ENCODE data around the gene TENT4A.
"Not testable (repeated sequence)": the region's sequence is repeated elsewhere in the genome, so short reads cannot be mapped to it uniquely, and the experiment has no call there.

TENT4A gene

DNA sequence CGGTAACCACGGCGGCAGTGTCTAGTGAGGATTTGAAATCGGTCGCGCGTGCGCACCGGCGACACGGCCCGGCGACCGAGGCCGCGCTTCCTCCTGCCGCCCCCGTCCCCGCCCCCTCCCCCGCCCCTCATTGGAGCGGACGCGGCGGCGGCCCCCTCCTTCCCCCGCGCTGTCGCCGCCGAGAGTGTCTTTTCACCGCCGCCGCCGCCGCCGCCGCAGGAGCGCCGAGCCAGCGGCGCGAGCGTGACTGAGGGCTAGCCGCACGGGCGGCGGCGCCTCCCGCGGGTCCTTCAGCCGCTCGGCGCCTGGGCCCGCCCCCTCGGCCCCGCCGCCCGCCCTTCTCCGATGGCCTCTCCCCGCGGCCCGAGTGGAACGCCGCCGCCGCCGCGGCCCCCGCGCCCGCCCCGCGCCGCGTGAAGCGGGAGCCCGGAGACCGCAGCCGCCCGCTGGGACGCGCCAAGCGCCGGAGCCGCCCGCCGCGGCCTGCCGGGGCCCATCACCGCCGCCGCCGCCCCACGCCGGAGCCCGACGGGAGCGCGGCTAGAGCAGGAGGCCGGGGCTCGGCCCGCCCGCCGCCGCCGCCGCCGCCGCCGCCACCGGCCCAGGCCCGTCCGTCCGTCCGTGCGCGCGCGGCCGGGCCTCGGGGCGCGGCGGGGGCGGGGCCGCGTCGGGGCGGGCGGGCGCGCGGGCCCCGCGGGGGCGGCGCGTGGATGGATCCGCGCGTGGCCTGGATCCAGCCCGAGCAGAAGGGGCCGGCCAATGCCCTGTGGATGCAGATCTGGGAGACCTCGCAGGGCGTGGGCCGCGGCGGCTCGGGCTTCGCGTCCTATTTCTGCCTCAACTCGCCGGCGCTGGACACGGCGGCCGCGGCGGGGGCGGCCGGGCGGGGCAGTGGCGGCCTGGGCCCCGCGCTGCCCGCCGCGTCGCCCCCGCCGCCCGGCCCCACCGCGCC lies at the start of gene TENT4A:
Gene TENT4A, plus strand, starts transcription at position 159 of the 952 bp plus-strand sequence. Its CDS starts 552 bp downstream, at position 711.
- peak; percentile 92 for DNase-seq (ENCODE audit: low spot score)

DNA sequence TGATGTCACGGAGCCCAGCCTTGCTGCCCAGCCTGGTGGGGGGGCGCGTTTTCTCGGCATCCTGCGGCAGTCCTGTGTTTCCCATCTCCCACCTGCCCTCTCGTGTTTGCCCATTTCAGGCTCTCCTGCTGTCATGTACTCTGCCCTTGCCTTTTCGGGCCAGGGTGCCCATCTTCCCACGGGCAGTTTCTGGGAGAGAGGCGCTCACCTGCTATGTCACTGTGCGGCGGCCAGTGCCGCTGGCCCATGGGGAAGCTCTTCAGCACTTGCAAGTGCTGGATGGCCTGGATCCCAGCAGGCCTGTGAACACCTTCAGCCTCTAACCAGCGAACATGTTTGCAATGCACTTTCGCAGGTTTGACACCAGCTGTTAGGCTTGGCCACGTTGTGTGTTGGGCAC lies 46.5 kb upstream of the TENT4A start:
- DNase-seq (ENCODE audit: low spot score), result no peak

DNA sequence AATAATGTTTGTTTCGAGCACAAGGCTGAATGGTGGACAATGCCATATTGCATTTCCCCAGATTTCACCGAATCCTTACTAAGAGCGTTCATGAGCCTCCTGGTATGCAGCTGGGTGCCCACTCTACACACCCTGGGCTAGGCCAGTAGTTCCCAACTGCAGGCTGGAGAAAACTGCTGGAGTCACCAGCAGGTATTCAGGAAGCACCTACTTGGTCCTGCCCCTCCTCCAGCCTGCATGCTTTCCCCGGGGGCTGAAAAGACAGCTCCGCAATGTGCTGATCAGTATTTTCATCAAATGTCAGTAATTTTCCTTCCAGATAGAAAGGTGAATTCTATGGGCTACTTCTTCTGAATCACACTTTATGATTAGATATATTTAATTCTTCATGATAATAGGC lies 45.6 kb upstream of the TENT4A start:
- DNase-seq (ENCODE audit: low spot score), result no peak

DNA sequence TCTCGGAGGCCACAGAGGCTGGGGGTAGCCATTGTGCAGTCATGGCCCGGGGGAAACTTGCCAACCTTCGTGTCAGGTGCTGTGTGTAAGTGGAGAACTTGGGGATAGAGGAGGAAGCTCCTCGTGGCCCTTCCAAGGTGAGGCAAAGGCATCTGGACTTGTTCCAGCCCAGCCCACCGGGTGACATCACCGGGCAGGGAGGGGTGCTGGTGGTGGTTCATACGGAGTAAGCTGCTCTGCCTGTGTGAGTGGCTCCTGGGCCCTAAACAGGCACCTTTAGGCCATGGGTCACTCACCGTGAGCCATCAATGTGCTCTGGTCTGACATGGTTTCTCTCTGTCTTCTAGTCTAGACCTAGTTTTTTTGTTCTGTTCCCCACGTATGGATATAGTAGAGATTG lies 44.5 kb upstream of the TENT4A start:
- not testable (repeated sequence) for DNase-seq (ENCODE audit: low spot score)

DNA sequence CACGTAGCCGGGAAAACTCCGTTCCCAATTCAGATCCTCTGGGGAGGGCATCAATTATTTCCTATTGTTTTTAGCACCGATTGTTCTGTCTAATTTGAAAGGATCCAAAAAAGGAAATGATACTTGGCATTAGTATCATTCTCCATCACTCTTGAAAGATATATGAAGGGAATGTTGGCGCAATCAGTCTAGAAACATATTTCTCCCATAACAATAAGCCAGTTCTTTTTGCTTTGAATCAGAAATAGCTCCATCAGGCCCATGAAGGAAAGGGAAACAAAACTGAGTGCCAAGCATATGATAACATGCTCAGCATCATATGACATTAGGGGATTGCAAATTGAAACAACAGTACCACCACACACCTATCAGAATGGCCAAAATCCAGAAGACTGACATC lies 40.2 kb upstream of the TENT4A start:
- no peak for DNase-seq (ENCODE audit: low spot score)

DNA sequence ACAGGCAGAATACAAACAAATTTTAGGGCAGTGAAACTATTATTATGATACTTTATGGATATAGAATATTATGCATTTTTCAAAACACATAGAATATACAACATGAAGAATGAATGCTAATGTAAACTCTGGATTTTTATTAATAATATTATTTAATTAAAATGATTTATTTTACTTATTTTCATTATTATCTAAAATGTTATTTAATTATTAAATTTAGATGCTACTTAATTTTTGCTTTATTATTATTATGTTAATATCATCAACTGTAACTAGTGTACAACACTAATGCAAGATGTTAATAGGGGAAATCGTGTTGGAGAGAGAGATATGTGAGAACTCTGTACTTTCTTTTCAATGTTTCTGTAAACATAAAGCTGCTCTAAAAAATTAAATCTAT lies 39.3 kb upstream of the TENT4A start:
- no peak for DNase-seq (ENCODE audit: low spot score)

DNA sequence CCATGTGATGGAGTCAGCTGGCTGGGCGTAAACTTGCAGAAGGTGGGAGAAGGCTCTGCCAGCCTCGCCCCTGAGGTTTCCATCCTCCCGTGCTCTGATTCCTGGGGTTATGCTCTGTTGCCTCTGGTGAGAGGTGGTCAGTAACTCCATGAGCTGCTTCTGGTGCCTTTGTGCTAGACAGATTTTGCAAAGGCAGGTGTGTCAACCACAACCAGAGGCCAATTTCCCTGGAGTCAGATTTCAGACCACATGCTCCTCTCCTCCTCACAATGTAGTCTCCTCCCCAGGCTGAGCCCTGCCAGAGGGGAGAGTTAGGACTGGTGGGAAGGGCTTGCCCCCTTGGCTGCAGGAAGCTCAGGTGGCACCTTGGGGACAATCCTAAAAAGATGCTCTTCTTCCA lies 38.8 kb upstream of the TENT4A start:
- no peak for DNase-seq (ENCODE audit: low spot score)

DNA sequence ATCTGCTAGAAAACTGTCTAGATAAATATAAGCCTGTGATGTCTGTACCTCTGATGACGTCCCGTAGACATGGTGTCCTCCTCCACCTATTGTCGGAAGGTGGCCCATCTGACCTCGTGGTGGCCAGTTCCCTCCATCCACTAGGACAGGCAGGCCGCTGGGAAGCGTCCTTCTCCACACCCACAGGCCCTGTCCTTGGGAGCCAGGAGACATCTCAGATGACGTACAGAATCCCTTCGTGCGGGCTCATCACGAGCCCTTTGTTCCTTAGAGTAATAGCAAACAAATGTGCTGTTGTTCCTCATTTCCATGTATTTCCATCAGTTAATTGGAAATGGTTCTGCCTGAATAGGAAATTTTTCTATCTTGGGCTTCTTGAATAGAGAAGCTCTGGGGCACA lies 38.3 kb upstream of the TENT4A start:
- no peak for DNase-seq (ENCODE audit: low spot score)

DNA sequence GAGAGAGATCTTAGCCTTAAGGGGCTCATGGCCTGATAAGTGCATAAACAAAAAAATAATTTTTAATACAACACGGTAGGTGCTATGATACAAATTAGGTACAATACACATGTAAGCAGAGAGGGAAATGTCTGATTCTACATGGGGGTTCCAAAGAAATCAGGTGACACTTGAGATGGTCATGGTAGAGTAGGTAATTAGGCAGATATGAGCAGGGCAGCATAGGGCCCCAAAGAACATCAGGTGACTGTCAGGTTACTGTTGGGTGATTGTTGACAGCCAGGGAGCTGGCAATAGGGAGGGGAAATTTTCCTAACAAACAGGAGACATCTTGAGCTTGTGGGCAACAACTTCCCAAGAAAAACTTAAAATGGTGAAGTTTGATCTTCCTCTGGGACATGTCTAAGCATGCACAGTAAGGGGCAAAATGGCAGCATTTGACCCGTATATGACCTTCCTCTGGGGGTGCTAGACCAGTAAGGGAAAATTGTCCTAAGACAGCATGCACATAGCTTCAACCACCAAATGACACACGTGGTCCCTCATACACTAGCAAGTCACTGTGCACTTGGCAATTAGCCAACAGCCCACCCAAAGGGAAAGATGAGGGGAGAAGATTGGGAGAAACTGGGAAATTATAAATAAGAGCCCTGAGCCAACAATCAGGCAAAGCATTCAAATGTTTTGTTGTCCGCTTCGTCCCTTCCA lies 37.3 kb upstream of the TENT4A start:
- no peak for DNase-seq (ENCODE audit: low spot score)

DNA sequence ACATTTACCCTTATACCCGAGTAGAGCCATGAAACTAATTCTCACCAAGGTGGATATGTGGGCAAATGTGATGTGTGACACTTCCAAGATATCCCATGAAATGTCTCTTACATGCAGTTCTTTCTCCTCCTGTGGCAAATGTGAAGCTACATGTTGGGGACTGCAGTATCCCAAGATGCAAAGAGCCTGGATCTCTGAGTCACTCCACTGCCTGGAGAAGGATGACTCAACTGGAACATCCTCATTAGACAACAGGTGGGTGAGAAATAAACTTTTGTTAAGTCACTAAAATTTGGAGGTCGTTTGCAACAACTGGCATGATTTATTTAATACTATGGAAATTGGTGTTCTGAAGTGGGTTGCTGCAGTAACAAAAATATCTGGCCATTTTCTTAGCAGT lies 36.5 kb upstream of the TENT4A start:
- DNase-seq (ENCODE audit: low spot score), result no peak

DNA sequence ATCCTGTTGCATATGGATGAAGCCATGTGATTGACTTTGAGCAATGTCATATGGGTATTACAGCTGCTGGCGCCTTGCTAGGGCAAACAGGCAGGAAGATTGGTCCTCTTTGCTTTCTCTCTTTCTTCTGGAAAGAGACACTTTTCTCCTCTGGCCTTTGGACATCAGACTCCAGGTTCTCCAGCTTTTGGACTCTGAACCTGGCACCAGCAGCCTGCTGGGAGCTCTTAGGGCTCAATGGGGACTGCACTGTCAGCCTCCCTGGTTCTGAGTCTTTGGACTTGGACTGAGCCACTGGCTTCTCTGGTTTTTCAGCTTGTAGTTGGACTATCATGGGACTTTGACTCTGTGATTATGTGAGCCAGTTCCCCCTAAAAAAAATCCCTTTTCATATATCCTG lies 34.8 kb upstream of the TENT4A start:
- no peak for DNase-seq (ENCODE audit: low spot score)

DNA sequence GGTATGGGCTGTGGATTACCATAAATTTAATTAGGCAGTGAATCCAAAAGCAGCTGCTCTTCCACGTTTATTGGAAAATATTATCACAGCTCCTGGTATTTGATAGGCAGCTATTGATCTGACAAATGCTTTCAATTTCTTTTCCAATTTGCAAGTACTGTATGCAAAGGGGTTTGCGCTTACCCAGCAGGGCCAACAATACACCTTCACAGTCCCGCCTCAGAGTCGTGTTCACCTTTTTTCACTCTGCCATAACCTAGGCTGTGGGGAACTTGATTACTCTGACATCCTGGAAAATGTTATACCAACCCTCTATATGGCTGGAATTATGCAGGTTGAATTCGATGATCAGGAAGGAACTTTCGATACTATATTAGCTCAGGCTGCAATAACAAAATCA lies 32.3 kb upstream of the TENT4A start:
- DNase-seq (ENCODE audit: low spot score), result no peak

DNA sequence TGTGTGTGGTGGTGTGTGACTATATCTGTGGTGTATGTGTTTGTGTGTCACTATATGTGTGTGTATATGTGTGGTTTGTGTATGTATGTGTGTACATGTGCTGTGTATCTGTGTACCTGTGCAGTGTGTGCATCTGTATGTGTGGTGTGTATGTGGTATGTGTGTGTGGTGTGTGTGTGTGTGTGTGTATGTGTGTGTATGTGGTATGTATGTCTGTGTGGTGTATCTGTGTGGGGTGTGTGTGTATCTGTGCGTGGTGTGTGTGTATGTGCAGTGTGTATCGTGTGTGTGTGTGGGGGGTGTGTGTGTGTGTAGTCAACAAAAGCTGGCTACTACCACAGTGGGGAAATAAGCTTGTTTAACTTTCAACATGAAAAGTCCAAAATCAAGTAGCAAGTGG lies 31.6 kb upstream of the TENT4A start:
- DNase-seq (ENCODE audit: low spot score), result no peak

DNA sequence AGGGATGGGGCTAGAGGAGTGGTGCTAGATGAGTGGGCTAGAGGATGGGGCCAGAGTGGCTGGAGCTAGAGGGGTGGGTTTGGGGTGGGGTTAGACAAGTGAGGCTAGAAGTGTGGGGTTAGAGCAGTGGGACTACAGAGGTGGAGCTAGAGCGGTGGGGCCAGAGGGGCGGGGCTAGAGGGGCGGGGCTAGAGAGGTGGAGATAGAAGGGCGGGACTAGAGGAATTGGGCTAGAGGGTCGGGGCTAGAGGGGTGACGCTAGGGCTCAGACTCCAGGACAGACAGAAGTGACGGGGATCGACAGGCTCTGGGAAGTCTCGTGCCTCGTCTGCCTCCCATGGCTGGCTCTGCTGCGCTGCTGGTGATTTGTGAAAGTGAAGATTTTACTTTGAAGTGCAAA lies 31.0 kb upstream of the TENT4A start:
- no peak for DNase-seq (ENCODE audit: low spot score)

DNA sequence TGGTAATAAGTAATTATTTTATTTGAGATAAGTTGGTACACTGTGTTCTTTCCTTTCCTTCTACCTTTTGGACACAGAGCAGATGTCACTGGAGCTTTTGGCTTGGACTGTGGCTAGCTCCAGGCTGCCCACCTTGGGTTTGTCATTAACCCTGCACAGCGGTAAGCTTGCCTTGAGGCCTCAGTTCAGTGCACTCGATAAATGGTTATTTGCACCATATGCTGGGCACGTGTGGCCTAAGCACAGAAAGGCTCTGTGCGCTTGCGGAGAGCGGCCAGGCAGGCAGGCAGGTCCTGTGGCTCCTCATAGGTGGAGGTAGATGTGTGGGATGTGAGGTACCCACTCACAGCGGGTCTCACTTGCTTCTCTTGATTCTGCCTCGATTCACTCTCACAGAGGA lies 30.0 kb upstream of the TENT4A start:
- DNase-seq (ENCODE audit: low spot score), result no peak

DNA sequence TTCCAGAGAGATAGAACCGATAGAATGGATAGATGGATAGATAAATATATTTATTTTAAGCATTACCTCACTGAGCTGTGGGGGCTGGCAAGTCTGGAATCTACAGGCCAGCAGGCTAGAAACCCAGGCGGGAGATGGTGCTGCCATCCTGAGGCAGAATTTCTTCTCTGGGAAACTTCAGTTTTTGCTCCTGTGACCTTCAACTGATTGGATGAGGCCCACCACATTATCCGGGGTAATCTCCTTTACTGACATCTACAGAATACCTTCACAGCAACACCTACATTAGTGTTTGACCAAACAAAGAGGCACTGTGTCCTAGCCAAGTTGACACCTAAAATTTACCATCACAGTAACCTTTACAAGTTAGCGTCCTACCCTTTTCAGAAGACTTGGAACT lies 29.2 kb upstream of the TENT4A start:
- DNase-seq (ENCODE audit: low spot score), result no peak

DNA sequence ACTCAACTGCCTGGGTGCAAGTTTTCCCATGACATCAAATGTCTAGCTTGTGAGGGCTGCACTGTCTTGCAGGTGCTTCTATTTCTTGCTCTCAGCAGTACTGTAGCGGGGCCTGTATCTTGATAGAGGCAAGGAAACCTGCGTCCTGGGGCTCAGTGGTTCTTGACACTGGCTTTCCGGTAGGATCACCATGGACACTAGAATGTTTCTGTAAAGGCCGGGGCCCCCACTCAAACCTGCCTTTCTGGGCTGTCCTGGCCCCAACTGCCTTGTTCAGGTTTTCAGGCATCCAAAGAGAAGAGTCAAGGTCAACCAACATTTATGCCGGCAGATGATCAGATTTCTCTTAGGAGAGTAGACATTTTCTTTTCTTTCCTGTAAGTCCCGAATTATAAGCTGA lies 26.7 kb upstream of the TENT4A start:
- no peak for DNase-seq (ENCODE audit: low spot score)

DNA sequence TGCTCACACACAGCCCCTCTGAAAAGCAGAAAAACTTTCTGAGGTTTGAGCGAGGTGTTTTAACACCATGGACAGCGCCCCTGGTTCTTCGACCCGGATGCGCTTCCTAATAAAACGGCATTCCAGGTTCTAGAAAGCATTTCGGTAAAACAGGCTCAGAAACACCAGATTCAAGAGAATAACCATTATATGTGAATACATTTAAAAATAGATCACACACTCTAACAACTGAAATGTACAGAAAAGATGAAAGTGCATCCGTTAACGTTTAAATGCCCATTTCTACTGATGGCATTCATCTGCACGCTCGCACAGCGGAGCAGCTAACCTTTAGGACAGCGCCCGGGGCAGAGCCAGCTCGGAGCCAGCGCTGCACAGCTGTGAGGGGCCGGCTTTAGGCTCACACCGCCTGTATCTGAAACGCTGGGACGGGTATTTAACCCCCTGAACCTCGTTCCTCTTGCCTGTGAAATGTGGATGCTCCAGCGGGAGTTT lies 26.3 kb upstream of the TENT4A start:
- DNase-seq (ENCODE audit: low spot score), result peak; percentile 24

DNA sequence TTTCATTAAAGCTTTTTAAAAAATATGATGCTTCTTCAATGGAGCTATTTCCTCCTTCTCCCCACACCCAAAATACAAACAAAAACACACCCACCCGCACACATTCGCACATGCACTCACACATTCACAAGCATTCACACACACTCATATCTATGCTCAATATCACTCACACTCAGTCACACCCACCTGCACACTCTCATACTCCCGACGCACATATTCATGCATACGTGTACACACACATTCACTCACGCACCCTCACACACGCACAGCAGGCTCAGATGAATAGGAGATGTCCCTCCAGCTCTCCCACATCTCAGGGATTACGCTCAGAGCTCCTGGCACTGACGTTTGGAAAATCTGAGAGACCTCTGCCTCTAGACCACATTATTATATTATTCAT lies 25.7 kb upstream of the TENT4A start:
- DNase-seq (ENCODE audit: low spot score), result no peak

DNA sequence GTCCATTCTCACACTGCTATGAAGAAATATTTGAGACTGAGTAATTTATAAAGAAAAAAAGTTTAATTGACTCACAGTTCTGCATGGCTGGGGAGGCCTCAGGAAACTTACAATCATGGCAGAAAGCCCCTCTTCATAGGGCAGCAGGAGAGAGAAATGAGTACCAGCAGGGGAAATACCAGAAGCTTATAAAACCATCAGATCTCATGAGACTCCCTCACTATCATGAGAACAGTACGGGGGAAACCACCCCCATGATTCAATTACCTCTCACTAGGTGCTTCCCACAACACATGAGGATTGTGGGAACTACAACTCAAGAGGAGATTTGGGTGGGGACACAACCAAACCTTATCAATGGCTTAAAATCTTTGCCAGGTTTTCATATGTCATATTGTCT lies 20.3 kb upstream of the TENT4A start:
- no peak for DNase-seq (ENCODE audit: low spot score)

DNA sequence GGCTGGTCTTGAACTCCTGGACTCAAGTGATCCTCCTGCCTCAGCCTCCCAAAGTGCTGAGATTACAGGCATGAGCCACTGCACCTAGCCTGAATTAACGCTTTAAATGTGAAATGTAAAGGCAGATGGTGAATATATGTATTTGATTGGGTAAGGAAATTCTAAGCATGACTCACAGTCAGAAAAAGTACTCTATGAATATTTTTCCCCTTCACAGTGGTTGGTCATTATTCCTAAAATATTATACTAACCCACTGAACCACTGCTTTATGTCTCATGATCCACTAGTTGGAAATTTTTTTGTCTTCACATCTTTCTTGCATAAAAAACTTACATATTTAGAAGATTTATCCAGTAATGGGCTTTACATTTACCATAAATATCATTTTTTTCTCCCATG lies 14.5 kb upstream of the TENT4A start:
- DNase-seq (ENCODE audit: low spot score), result no peak

DNA sequence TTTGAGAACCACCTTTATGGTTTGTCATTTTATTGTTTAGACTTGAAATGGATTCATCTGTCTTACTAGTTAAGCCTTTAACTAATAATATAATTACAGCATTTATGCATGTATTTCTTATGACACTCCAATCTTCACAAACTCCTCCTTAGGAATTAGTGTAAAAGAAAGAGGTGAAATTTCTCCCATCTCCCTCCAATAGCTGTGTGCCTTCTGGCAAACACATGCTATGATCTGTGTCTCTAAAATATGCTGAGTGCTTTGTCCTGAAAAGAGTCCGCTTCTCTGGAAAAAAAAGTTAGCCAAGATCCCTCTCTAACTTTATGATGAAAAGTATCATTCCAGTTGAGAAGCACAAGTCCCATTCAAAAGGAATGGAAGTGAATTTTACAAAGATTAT lies 13.9 kb upstream of the TENT4A start:
- DNase-seq (ENCODE audit: low spot score), result no peak

DNA sequence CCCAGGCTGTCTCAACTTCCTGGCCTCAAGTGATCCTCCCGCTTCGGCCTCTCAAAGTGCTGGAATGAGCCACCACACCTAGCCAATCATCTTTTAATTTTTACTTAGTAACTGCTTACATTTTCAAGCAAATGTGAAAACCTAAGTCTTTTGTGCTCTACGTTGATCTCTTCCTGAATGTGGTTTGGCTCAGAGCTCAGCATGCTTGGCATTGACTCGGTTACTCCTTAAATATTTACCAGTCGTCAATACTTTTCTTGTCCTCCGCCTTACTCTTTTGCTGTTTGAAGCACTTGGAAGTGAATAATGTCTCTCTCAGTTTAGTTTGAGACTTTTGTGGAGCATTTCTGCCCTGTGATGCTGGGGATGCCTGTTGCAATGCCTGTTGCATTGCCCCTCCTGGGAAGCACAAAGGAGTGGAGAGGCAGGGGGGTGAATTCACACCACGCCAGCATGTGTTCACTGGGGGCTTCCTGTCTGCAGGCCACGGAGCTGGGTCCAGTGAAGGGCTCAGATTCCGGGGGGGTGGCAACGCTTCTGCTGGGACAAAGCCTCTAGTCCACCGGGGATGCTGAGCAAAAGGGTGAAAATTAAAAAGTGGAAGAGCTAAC lies 13.1 kb upstream of the TENT4A start:
- DNase-seq (ENCODE audit: low spot score), result no peak
